DND-41 (cell line): Measurements from ENCODE around the gene SMARCA2.
A peak's percentile ranks its signal among the peaks of the same experiment; 100 is the strongest.

Experiments
- ATAC-seq: fragments of 200-7000 bp; cut with Tn5 transposase; 3 replicates; pipeline ENCODE4 v1.9.1; 2021; ENCODE audit warnings: low read depth; ENCODE audit not compliant: insufficient read depth
- DNase-seq: peaks from one replicate; pipeline ENCODE4 v3.0.0-alpha.2; 2020
- H2AFZ ChIP-seq: 2 replicates; pipeline ENCODE4 v1.6.0; 2012; ENCODE audit warnings: low read depth, low read length
- H3K27ac ChIP-seq: 2 replicates; pipeline ENCODE4 v1.5.1; 2012; ENCODE audit warnings: low read length, inconsistent platforms
- H3K27me3 ChIP-seq: fragments of 200-600 bp; sonication (generic); 2 replicates; pipeline ENCODE4 v1.6.0; 2012; ENCODE audit warnings: low read length, mild to moderate bottlenecking, inconsistent platforms; ENCODE audit not compliant: insufficient read depth, poor library complexity
- H3K36me3 ChIP-seq: 2 replicates; pipeline ENCODE4 v1.5.1; 2012; ENCODE audit warnings: low read length, inconsistent platforms; ENCODE audit not compliant: insufficient read depth
- H3K4me1 ChIP-seq: 2 replicates; pipeline ENCODE4 v1.5.1; 2012; ENCODE audit warnings: mild to moderate bottlenecking, low read length; ENCODE audit not compliant: insufficient read depth
- H3K4me2 ChIP-seq: 2 replicates; pipeline ENCODE4 v1.6.0; 2012; ENCODE audit warnings: mild to moderate bottlenecking, moderate library complexity, low read length, inconsistent platforms; ENCODE audit not compliant: insufficient read depth
- H3K4me3 ChIP-seq, 2 experiments: fragments of 200-600 bp in 1 of 2; shearing (Covaris generic) in 1 of 2; 2 replicates each; pipeline ENCODE4 v1.5.1; 2012 to 2016; ENCODE audit warnings: inconsistent platforms in 2 of 2, low read length in 2 of 2, mild to moderate bottlenecking in 2 of 2, low read depth in 1 of 2, moderate library complexity in 1 of 2
- H3K79me2 ChIP-seq: 2 replicates; pipeline ENCODE4 v1.6.0; 2012; ENCODE audit warnings: low read length, inconsistent platforms; ENCODE audit not compliant: insufficient read depth
- H3K9ac ChIP-seq: 2 replicates; pipeline ENCODE4 v1.6.0; 2012; ENCODE audit warnings: low read depth, mild to moderate bottlenecking, inconsistent platforms, low read length, moderate library complexity
- H3K9me3 ChIP-seq: 2 replicates; pipeline ENCODE4 v1.5.1; 2012; ENCODE audit warnings: low read length, moderate library complexity, mild to moderate bottlenecking, inconsistent platforms; ENCODE audit not compliant: insufficient read depth, severe bottlenecking
- H4K20me1 ChIP-seq: 2 replicates; pipeline ENCODE4 v1.6.0; 2012; ENCODE audit warnings: low read length; ENCODE audit not compliant: insufficient read depth
- EZH2 ChIP-seq: IDR thresholded peaks from 3 replicates; pipeline ENCODE4 v1.6.1; 2012; ENCODE audit warnings: borderline replicate concordance, low read depth, mild to moderate bottlenecking, moderate library complexity, low read length, inconsistent platforms; ENCODE audit not compliant: severe bottlenecking
- TF ChIP-seq, protein P1 (sequence below): IDR thresholded peaks from 2 replicates; pipeline ENCODE4 v1.5.1; 2012; ENCODE audit warnings: borderline replicate concordance, low read length, moderate library complexity, mild to moderate bottlenecking; ENCODE audit not compliant: poor library complexity, severe bottlenecking; ENCODE audit errors: extremely low read depth

The SMARCA2 gene

DNA sequence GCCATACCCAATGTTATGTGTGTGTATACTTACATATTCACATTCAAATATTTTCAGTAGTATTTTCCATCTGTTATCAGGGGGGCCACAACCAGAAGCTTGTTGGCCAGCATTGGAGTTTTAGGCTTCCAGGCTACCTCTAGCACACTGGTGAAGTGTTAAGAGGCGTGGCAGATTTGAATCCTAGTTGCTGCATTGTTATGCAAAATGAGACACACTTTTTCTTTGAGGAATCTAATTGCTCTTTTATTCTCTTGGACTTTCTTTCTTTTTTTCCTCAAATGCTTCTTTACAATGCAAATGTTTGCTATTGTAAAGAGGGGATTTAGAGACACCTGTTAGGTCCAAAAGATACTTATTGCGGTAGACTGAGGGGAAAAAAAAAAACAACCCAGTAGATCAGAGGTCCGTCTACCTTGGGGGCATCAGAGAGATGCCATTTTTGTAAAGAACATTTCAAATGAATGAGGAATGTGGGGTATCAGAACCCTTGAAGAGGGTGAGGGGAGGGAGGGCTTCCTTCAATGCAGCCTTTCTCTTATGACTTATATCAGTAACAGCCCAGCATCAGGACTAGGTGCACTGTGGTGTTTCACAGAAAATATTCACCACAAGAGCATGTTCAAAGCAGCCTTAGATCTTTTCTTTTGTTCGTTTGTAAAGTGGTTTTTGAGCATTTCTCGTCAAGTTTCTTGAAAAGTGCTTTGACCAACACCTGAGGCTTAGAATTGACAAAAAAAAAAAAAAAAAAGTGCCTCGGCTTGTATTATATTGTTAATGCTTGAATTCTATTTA lies 3.8 kb downstream of the SMARCA2 start:
- Histone ChIP-seq H2AFZ (no peak overlapping the region), H3K9me3 (no peaks in the 10 kb centered on the region), H4K20me1 (peaks cover 43% of the 10 kb centered on the region), H3K4me2 (peak overlapping the region; percentile 78), H3K9ac (peak overlapping the region; percentile 80), H3K4me3 (peak overlapping the region in 1 of 2 experiments; percentile 98; a peak in 3 of 4 replicates), H3K27ac (peak overlapping the region; percentile 50), H3K4me1 (peaks cover 60% of the 10 kb centered on the region), H3K27me3 (no peaks in the 10 kb centered on the region), H3K79me2 (peaks cover 74% of the 10 kb centered on the region), H3K36me3 (no peaks in the 10 kb centered on the region; the same call in 1 of the 2 replicates)
- DNase-seq = peak; percentile 63
- TF ChIP-seq, protein P1, sequence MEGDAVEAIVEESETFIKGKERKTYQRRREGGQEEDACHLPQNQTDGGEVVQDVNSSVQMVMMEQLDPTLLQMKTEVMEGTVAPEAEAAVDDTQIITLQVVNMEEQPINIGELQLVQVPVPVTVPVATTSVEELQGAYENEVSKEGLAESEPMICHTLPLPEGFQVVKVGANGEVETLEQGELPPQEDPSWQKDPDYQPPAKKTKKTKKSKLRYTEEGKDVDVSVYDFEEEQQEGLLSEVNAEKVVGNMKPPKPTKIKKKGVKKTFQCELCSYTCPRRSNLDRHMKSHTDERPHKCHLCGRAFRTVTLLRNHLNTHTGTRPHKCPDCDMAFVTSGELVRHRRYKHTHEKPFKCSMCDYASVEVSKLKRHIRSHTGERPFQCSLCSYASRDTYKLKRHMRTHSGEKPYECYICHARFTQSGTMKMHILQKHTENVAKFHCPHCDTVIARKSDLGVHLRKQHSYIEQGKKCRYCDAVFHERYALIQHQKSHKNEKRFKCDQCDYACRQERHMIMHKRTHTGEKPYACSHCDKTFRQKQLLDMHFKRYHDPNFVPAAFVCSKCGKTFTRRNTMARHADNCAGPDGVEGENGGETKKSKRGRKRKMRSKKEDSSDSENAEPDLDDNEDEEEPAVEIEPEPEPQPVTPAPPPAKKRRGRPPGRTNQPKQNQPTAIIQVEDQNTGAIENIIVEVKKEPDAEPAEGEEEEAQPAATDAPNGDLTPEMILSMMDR = no peak
- TF ChIP-seq EZH2 = no peak
- ATAC-seq = peak; percentile 33

DNA sequence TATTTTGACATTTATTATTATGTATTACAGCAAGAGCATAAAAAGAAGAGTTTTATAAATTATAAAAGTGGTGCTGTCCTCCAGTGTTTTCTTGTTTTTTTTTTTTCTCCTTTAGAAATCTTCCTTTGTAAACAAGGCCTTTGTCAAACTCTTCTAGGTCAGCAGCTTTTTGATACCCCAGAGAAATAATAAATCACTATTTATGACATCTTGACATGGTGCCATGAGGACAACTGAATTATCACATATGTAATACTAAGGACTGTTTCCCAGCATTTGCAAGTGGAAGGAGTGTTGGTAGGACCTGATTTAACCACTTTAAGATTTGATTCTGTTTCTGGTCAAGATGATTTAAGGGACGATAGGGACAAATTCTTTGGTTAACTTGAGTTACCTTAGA lies 4.6 kb downstream of the SMARCA2 start:
- no peak overlapping the region for H3K9ac ChIP-seq
- no peak for ATAC-seq
- H4K20me1 ChIP-seq = peaks cover 50% of the 10 kb centered on the region

GRCh38 chr9:2021731-2022130 lies 6.6 kb downstream of the SMARCA2 start:
- Histone ChIP-seq H3K27ac (no peak overlapping the region), H3K9ac (no peak overlapping the region), H3K27me3 (no peaks in the 10 kb centered on the region), H3K4me2 (peak overlapping the region; percentile 27; the same call in 1 of the 2 replicates), H4K20me1 (peaks cover 66% of the 10 kb centered on the region), H3K36me3 (no peaks in the 10 kb centered on the region; the same call in 1 of the 2 replicates), H3K4me1 (peaks cover 67% of the 10 kb centered on the region), H3K4me3 (no peak overlapping the region), H2AFZ (no peak overlapping the region), H3K79me2 (peaks cover 94% of the 10 kb centered on the region), H3K9me3 (no peaks in the 10 kb centered on the region)
- TF ChIP-seq EZH2 = no peak
- TF ChIP-seq, protein P1 = no peak
- peak; percentile 28; the same call in 1 of the 3 replicates for ATAC-seq
- peak; percentile 36 for DNase-seq

More for the DNA sequence above, 4.6 kb downstream of the SMARCA2 start:
- TF ChIP-seq EZH2 = no peak
- TF ChIP-seq, protein P1 = no peak
- H3K9me3 ChIP-seq = no peaks in the 10 kb centered on the region
- H3K4me2 ChIP-seq = peak overlapping the region; percentile 78; the same call in 1 of the 2 replicates
- no peak overlapping the region for H2AFZ ChIP-seq
- H3K27ac ChIP-seq = no peak overlapping the region
- peaks cover 55% of the 10 kb centered on the region for H3K4me1 ChIP-seq
- no peaks in the 10 kb centered on the region for H3K27me3 ChIP-seq
- no peak overlapping the region for H3K4me3 ChIP-seq
- peaks cover 82% of the 10 kb centered on the region for H3K79me2 ChIP-seq
- DNase-seq = no peak
- H3K36me3 ChIP-seq = no peaks in the 10 kb centered on the region; the same call in 1 of the 2 replicates
